ENCODE measurements around the gene CCSER1. TPM values are rescaled to one million over a fixed set of nuclear protein-coding genes. Genes with fewer than 3 reads are reported as not detected.

The CCSER1 gene
- polyA plus RNA-seq, 1 experiment: not detected

GRCh38 chr4:90951037-90951436 lies 823.8 kb downstream of the CCSER1 start:
- TF ChIP-seq CTCF (IDR thresholded peaks at IDR 0.05; ENCODE audit: insufficient read depth, low read depth, low read length): no peak
- ChIA-PET CTCF (no interaction called here), POLR2A (no interaction called here)
- Histone ChIP-seq H3K4me3 (ENCODE audit: low read depth, low read length) (no peak overlapping the region), H3K36me3 (ENCODE audit: control insufficient read depth, insufficient read depth, low read length) (no peaks in the 10 kb centered on the region), H3K27me3 (ENCODE audit: control insufficient read depth, insufficient read depth, low read length) (no peaks in the 10 kb centered on the region)
- DNase-seq (ENCODE audit: low read depth): no peak

- POLR2A ChIA-PET: no interaction called here
- CTCF ChIA-PET: no interaction called here
- Histone ChIP-seq H3K27me3 (ENCODE audit: control insufficient read depth, insufficient read depth, low read length) (no peaks in the 10 kb centered on the region), H3K4me3 (ENCODE audit: low read depth, low read length) (no peak overlapping the region), H3K36me3 (ENCODE audit: control insufficient read depth, insufficient read depth, low read length) (no peaks in the 10 kb centered on the region)
- peak; percentile 12 for DNase-seq (ENCODE audit: low read depth)
- TF ChIP-seq CTCF (IDR thresholded peaks at IDR 0.05; ENCODE audit: insufficient read depth, low read depth, low read length): no peak
Observed at GRCh38 chr4:90958256-90958895, 831.2 kb downstream of the CCSER1 start.

DNA sequence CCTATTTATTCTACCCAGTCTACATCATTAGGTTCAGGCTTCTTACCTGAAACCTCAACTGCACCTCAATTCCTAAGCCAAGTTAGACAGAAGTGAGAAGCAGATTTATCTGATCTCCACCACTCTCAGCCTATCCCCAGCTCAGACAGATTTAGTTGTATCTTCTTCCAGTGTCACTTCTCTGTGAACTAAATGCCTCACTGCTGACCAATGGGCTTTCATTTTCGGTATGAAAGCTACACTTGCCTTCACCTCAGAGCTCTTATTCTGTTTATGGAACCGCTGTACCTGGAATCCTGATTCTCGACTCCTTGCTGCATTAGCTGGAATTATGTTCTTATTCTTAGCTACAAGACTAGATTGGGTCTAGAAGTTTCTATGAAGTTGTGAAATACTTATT lies 833.2 kb downstream of the CCSER1 start:
- no peak for DNase-seq (ENCODE audit: low read depth)
- no peaks in the 10 kb centered on the region for H3K36me3 ChIP-seq (ENCODE audit: control insufficient read depth, insufficient read depth, low read length)
- no peaks in the 10 kb centered on the region for H3K27me3 ChIP-seq (ENCODE audit: control insufficient read depth, insufficient read depth, low read length)
- no peak overlapping the region for H3K4me3 ChIP-seq (ENCODE audit: low read depth, low read length)
- POLR2A ChIA-PET: no interaction called here
- no peak for TF ChIP-seq CTCF (IDR thresholded peaks at IDR 0.05; ENCODE audit: insufficient read depth, low read depth, low read length)
- CTCF ChIA-PET: interaction anchor here (0.6 kb wide), 1 partner anchor 10 kb away, joined by 3 read pairs; no protein-coding TSS in a partner anchor

DNA sequence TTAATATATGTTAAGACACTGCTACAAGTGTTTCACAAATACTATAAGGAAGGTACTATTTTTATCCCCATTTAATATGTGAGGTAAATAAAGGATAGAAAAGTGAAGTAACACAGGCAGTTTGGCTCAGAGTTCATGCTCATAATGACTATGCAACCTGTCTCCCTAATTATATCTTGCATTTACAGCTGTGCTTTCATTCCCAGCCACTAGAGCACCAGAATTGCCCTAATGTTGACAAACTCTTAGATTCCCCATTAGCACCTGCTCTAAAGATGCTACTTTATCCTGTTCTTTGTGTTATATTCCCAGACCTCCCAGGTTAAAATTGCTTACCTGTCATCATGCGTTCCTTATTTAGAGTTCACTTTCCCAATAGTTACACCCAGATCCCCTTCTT lies 833.6 kb downstream of the CCSER1 start:
- Histone ChIP-seq H3K36me3 (ENCODE audit: control insufficient read depth, insufficient read depth, low read length) (no peaks in the 10 kb centered on the region), H3K27me3 (ENCODE audit: control insufficient read depth, insufficient read depth, low read length) (no peaks in the 10 kb centered on the region), H3K4me3 (ENCODE audit: low read depth, low read length) (no peak overlapping the region)
- ChIA-PET CTCF (interaction anchor here (0.6 kb wide), 1 partner anchor 10 kb away, joined by 3 read pairs; no protein-coding TSS in a partner anchor), POLR2A (no interaction called here)
- TF ChIP-seq CTCF (IDR thresholded peaks at IDR 0.05; ENCODE audit: insufficient read depth, low read depth, low read length): no peak
- DNase-seq (ENCODE audit: low read depth): no peak

GRCh38 chr4:90970021-90970420 lies 842.8 kb downstream of the CCSER1 start:
- CTCF ChIA-PET: no interaction called here
- no peak overlapping the region for H3K4me3 ChIP-seq (ENCODE audit: low read depth, low read length)
- POLR2A ChIA-PET: no interaction called here

More at GRCh38 chr4:90970021-90970420, 842.8 kb downstream of the CCSER1 start:
- TF ChIP-seq CTCF (IDR thresholded peaks at IDR 0.05; ENCODE audit: insufficient read depth, low read depth, low read length): no peak
- no peaks in the 10 kb centered on the region for H3K27me3 ChIP-seq (ENCODE audit: control insufficient read depth, insufficient read depth, low read length)
- no peaks in the 10 kb centered on the region for H3K36me3 ChIP-seq (ENCODE audit: control insufficient read depth, insufficient read depth, low read length)
- DNase-seq (ENCODE audit: low read depth): no peak

Data from BJ (cell line).